ENCODE data around the gene POTEE.
"Not testable (repeated sequence)": the region's sequence is repeated elsewhere in the genome, so short reads cannot be mapped to it uniquely, and the experiment has no call there.

The POTEE gene

GRCh38 chr2:131209030-131209772, at the start of gene POTEE:
TSS of gene POTEE (plus strand) at chr2:131209536. CDS start at chr2:131218403, 8,867 bp downstream.
- not testable (repeated sequence) for H3K4me1 Mint-ChIP-seq (ENCODE audit: low read depth); H3K27ac Mint-ChIP-seq; H3K36me3 Mint-ChIP-seq (ENCODE audit: low read depth); H3K27me3 Mint-ChIP-seq (ENCODE audit: low read depth); H3K9me3 Mint-ChIP-seq; H3K4me3 Mint-ChIP-seq

- H3K4me1 Mint-ChIP-seq (ENCODE audit: low read depth); H3K36me3 Mint-ChIP-seq (ENCODE audit: low read depth); H3K9me3 Mint-ChIP-seq; H3K4me3 Mint-ChIP-seq; H3K27me3 Mint-ChIP-seq (ENCODE audit: low read depth); H3K27ac Mint-ChIP-seq: not testable (repeated sequence)
These were observed 43.8 kb upstream of the POTEE start for GRCh38 chr2:131165562-131165961.

GRCh38 chr2:131168538-131168937, 40.8 kb upstream of the POTEE start:
- Mint-ChIP-seq H3K4me1 (ENCODE audit: low read depth) (no peaks in the 10 kb centered on the region), H3K27me3 (ENCODE audit: low read depth) (peaks cover 5% of the 10 kb centered on the region), H3K4me3 (no peak overlapping the region), H3K36me3 (ENCODE audit: low read depth) (no peaks in the 10 kb centered on the region), H3K9me3 (no peaks in the 10 kb centered on the region), H3K27ac (no peak overlapping the region)

- H3K27me3 Mint-ChIP-seq (ENCODE audit: low read depth), result peaks cover 12% of the 10 kb centered on the region
- H3K36me3 Mint-ChIP-seq (ENCODE audit: low read depth); H3K4me1 Mint-ChIP-seq (ENCODE audit: low read depth); H3K9me3 Mint-ChIP-seq; H3K4me3 Mint-ChIP-seq; H3K27ac Mint-ChIP-seq: not testable (repeated sequence)
These were observed 31.3 kb upstream of the POTEE start for GRCh38 chr2:131178050-131178449.

DNA sequence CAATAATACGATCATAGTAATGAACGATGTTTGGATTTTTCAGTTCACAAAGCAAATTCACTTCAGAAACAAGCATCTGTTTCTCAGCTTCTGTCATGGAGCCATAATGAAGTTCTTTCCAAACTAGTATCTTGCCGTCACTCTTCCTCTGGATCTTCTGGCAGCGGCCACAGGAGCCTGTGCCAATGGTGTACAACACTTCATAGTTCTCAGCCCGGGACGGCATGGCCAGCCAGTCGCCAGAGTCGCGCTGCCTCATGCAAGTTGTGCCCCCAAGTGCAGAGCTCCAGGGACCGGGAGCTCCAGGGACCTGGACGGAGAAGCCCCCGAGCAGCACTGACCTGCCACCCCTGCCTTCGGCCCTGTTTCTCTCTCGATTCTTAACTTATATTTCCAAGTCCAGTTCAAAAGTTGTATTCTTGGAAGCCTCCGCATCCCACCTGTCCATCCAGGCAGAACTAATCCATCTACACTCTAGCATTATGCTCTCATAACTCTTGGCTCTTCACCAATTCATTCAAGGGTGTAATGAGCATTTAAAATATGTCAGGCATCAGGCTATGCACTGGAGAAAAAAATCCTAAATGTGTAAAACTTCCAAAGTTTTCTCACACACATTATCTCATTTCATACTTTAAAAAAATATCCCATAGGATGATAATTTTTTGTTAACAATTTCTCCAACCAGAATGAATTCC, 30.5 kb upstream of the POTEE start:
- not testable (repeated sequence) for H3K36me3 Mint-ChIP-seq (ENCODE audit: low read depth); H3K4me1 Mint-ChIP-seq (ENCODE audit: low read depth); H3K4me3 Mint-ChIP-seq; H3K9me3 Mint-ChIP-seq; H3K27ac Mint-ChIP-seq
- peaks cover 12% of the 10 kb centered on the region for H3K27me3 Mint-ChIP-seq (ENCODE audit: low read depth)

- H3K27ac Mint-ChIP-seq; H3K4me1 Mint-ChIP-seq (ENCODE audit: low read depth); H3K9me3 Mint-ChIP-seq; H3K36me3 Mint-ChIP-seq (ENCODE audit: low read depth); H3K4me3 Mint-ChIP-seq: not testable (repeated sequence)
- peaks cover 12% of the 10 kb centered on the region for H3K27me3 Mint-ChIP-seq (ENCODE audit: low read depth)
These were observed 27.9 kb upstream of the POTEE start for GRCh38 chr2:131181451-131181850.

- H3K27me3 Mint-ChIP-seq (ENCODE audit: low read depth), result peaks cover 11% of the 10 kb centered on the region
- not testable (repeated sequence) for H3K27ac Mint-ChIP-seq; H3K4me3 Mint-ChIP-seq; H3K4me1 Mint-ChIP-seq (ENCODE audit: low read depth); H3K36me3 Mint-ChIP-seq (ENCODE audit: low read depth); H3K9me3 Mint-ChIP-seq
These were observed 15.9 kb upstream of the POTEE start for GRCh38 chr2:131193421-131193820.

DNA sequence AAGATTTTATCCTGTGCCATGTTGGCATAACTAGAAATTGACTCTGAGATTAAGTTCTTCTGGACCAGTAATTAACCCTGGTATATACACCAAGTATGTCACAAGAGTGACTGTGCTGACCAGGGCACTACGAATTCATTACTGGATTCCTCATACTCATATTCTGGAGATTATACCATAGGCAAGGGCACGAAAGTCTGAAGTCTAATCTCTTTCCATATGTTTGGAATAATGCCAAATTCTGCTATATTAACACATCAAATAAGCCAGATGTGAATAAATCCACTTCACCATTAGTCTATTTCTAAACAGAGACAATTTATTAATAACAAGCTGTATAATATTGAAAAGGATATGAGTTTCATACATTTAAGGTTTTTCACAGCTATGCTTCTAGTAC, 13.2 kb upstream of the POTEE start:
- not testable (repeated sequence) for H3K9me3 Mint-ChIP-seq; H3K36me3 Mint-ChIP-seq (ENCODE audit: low read depth); H3K4me1 Mint-ChIP-seq (ENCODE audit: low read depth); H3K4me3 Mint-ChIP-seq; H3K27ac Mint-ChIP-seq
- peaks cover 11% of the 10 kb centered on the region for H3K27me3 Mint-ChIP-seq (ENCODE audit: low read depth)

DNA sequence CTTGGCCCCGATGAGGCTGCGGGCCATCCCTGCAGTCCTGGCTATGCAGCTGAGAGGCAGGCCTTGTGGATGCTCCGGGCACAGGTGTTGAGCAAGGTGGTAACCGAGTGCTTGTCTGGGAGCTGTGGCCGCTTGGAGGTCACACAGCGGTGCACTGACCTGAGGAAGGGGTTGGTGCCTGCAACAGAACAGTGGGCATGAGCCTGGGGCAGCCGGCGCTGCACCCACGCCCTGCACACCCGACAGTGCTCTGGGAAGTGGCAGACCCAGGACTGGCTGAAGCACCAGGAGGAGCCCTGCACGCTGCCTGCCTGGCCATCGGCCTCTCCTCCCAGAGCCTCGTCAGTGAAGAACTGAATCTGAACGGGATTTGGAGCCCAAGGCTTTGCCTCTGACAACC, 8.2 kb upstream of the POTEE start:
- Mint-ChIP-seq H3K4me1 (ENCODE audit: low read depth) (no peaks in the 10 kb centered on the region), H3K27me3 (ENCODE audit: low read depth) (peaks cover 4% of the 10 kb centered on the region), H3K9me3 (no peaks in the 10 kb centered on the region), H3K27ac (no peak overlapping the region), H3K36me3 (ENCODE audit: low read depth) (no peaks in the 10 kb centered on the region), H3K4me3 (no peak overlapping the region)

- H3K27ac Mint-ChIP-seq; H3K27me3 Mint-ChIP-seq (ENCODE audit: low read depth); H3K4me3 Mint-ChIP-seq; H3K36me3 Mint-ChIP-seq (ENCODE audit: low read depth); H3K9me3 Mint-ChIP-seq; H3K4me1 Mint-ChIP-seq (ENCODE audit: low read depth): not testable (repeated sequence)
These were observed 1.5 kb upstream of the POTEE start for GRCh38 chr2:131207839-131208238.

GRCh38 chr2:131209773-131210104, 403 bp downstream of the POTEE start:
- not testable (repeated sequence) for H3K27me3 Mint-ChIP-seq (ENCODE audit: low read depth); H3K9me3 Mint-ChIP-seq; H3K4me1 Mint-ChIP-seq (ENCODE audit: low read depth); H3K36me3 Mint-ChIP-seq (ENCODE audit: low read depth); H3K4me3 Mint-ChIP-seq; H3K27ac Mint-ChIP-seq

GRCh38 chr2:131210434-131211211, 1.3 kb downstream of the POTEE start:
- H3K27me3 Mint-ChIP-seq (ENCODE audit: low read depth); H3K36me3 Mint-ChIP-seq (ENCODE audit: low read depth); H3K9me3 Mint-ChIP-seq; H3K27ac Mint-ChIP-seq; H3K4me1 Mint-ChIP-seq (ENCODE audit: low read depth); H3K4me3 Mint-ChIP-seq: not testable (repeated sequence)

GRCh38 chr2:131217238-131217986, 8.1 kb downstream of the POTEE start:
- H3K9me3 Mint-ChIP-seq, result not testable (repeated sequence)

GRCh38 chr2:131235543-131236449, 26.5 kb downstream of the POTEE start:
- not testable (repeated sequence) for H3K27ac Mint-ChIP-seq; H3K9me3 Mint-ChIP-seq; H3K4me3 Mint-ChIP-seq; H3K27me3 Mint-ChIP-seq (ENCODE audit: low read depth); H3K4me1 Mint-ChIP-seq (ENCODE audit: low read depth); H3K36me3 Mint-ChIP-seq (ENCODE audit: low read depth)

More at GRCh38 chr2:131217238-131217986, 8.1 kb downstream of the POTEE start:
- not testable (repeated sequence) for H3K4me1 Mint-ChIP-seq (ENCODE audit: low read depth); H3K27me3 Mint-ChIP-seq (ENCODE audit: low read depth); H3K27ac Mint-ChIP-seq; H3K36me3 Mint-ChIP-seq (ENCODE audit: low read depth); H3K4me3 Mint-ChIP-seq
